RWPE1 (cell line): ENCODE measurements around the gene GMPR2.

Experiments used
- CTCF ChIA-PET: fragments of 350-600 bp; sonication (Branson Sonifier 250); formaldehyde crosslinking; extraction: SDS; loops from one replicate; lab custom pipeline; 2021; lab: Yijun Ruan, JAX
- POLR2A ChIA-PET: fragments of 400-600 bp; formaldehyde crosslinking; extraction: SDS; loops from one replicate; lab custom pipeline; 2020; ENCODE audit warnings: antibody characterized with exemption; ENCODE audit not compliant: low non-redundant PET; lab: Yijun Ruan, JAX
- DNase-seq: peaks from one replicate; pipeline ENCODE4 v3.0.0; 2012; ENCODE audit warnings: low spot score
- H3K27ac ChIP-seq: fragments of 450-650 bp; 2 replicates; pipeline ENCODE4 v1.5.1; 2017
- CTCF ChIP-seq: fragments of 450-650 bp; conservative IDR thresholded peaks from 2 replicates; pipeline ENCODE4 v1.5.1; 2017; ENCODE audit warnings: low read depth, mild to moderate bottlenecking

Gene GMPR2

GRCh38 chr14:24247422-24247821, 14.7 kb downstream of the GMPR2 start:
- CTCF ChIA-PET: interaction anchor here (0.7 kb wide), 3 partner anchors 22 to 67 kb away, joined by 3 to 4 read pairs (median 4); no protein-coding TSS in a partner anchor
- POLR2A ChIA-PET: interaction anchor here (0.7 kb wide), 1 partner anchor 10 kb away, joined by 3 read pairs; no protein-coding TSS in a partner anchor
- peak overlapping the region; percentile 43 for H3K27ac ChIP-seq
- no peak for TF ChIP-seq CTCF
- DNase-seq: no peak

DNA sequence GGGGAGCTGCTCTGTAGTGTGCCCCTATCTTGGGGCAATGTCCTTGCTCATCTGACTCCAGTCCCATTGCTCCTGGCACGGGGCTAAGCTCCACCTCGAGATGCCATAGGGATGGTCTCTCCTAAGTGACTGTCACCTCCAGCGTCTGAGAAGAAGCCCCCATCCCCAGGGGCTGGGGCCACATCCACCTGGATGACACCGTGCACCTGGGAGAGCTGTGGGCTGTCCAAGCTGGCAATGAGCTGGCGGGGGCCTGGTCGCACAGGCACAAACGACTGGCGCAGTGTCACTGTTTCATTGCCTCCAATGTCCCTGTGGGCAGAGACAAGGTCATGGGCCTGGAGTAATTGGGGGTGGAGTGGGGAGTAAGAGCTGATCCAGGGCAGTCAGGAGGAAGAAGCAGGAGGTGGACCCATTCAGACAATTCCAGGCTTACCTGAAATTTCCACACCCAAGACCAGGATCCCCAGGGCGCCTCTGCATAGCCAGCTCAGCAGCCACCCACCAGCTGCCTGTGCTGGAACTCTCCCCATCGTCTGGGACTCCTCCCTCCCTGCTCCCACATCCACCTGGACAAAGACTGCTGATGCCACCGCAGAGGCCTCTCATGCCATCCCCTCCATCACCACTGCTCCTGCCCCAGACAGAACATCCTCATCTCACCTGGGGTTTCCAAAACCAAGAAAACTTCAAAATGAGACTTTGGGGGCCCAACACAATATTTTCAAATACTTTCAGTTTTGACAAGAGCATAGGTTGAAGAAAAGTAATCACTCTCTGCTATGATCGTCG, 16.7 kb downstream of the GMPR2 start:
- ChIA-PET POLR2A (no interaction called here), CTCF (interaction anchor here (0.7 kb wide), 1 partner anchor 59 kb away, joined by 3 read pairs; the partner anchor contains the start of gene CIDEB)
- peak overlapping the region; percentile 43 for H3K27ac ChIP-seq
- TF ChIP-seq CTCF: no peak
- DNase-seq: no peak

DNA sequence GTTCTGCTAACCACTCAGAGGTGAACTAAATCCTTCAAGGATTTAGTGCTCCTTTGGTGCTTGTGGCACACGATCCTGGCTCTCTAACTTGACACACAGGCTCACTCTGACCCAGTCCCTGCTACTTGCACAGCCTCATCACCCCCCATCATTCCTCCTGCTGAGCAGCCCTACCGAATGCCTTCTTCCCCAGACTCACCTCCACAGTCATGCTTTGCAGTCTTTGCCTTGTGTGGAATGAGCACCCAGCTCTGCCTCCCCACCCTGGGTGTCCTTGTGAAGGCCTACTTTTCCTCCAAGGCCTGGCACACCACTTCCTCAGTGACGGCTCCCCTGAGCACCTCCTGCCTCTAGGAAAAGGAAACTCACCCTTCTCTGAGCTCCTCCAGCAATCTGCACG, 17.6 kb downstream of the GMPR2 start:
- POLR2A ChIA-PET: no interaction called here
- no peak for DNase-seq
- no peak for TF ChIP-seq CTCF

GRCh38 chr14:24251880-24252288, 19.2 kb downstream of the GMPR2 start:
- DNase-seq: no peak
- POLR2A ChIA-PET: no interaction called here
- H3K27ac ChIP-seq: peak overlapping the region; percentile 50
- no peak for TF ChIP-seq CTCF
- CTCF ChIA-PET: interaction anchor here (1.0 to 1.9 kb wide), 3 partner anchors 9 to 56 kb away, joined by 3 to 8 read pairs (median 7); partner anchors contain the start of gene CIDEB

More for the DNA sequence above, 17.6 kb downstream of the GMPR2 start:
- CTCF ChIA-PET: interaction anchor here (1.9 kb wide), 1 partner anchor 47 kb away, joined by 8 read pairs; no protein-coding TSS in a partner anchor
- H3K27ac ChIP-seq: peak overlapping the region; percentile 53

- CTCF ChIA-PET: interaction anchor here (1.0 to 1.9 kb wide), 2 partner anchors 45 to 56 kb away, joined by 7 to 8 read pairs; partner anchors contain the start of gene CIDEB
- H3K27ac ChIP-seq: peak overlapping the region; percentile 50
- DNase-seq: no peak
- TF ChIP-seq CTCF: no peak
- POLR2A ChIA-PET: no interaction called here
These were observed 19.8 kb downstream of the GMPR2 start for GRCh38 chr14:24252289-24253124.

- H3K27ac ChIP-seq: peak overlapping the region; percentile 57
- ChIA-PET CTCF (no interaction called here), POLR2A (no interaction called here)
- DNase-seq: no peak
- TF ChIP-seq CTCF: no peak
These were observed 21.2 kb downstream of the GMPR2 start for GRCh38 chr14:24253936-24254335.
